ENCODE measurements around the gene TCF20. TPM values are rescaled to one million over a fixed set of nuclear protein-coding genes. Genes with fewer than 3 reads are reported as not detected.

Gene TCF20
- polyA plus RNA-seq, 3 donors from 2014 or later, result 0.12 to 2.4 (median 1.4) TPM

GRCh38 chr22:42271906-42272305 lies 1.5 kb upstream of the TCF20 start:
- no peaks in the 10 kb centered on the region for H3K9me3 Mint-ChIP-seq
- H3K27ac Mint-ChIP-seq, result peak overlapping the region in 1 of 6 donors; percentile 21

DNA sequence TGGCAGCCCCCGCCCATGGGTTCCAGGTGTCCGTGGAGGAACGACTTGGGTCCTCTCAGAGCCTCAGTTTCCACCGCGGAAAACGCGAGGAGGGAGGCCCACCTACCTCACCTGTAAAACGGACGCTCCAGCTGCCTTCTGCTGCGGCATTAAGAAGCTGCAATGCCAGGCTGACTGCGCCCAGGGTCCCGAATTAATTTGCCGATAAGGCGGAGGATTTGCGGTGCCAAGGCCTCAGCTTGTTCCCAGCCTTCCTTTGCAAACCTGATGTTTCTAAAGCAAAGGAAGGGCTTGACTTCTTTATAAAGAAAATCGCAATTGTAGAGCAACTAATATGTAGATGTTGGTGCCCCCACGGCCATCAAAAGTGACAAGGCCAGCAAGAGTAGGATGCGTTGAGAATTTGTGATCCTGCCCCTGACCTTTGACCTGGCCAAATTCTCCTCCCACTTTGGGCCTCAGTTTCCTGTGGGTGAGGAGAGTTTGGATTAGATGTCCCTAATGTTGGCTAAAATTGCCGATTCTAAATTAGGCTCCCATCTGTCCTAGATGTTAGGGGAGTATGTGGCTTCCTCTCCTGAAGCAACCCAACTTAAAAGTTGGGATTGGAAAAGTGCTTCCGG lies 849 bp upstream of the TCF20 start:
- Mint-ChIP-seq H3K27ac (peak overlapping the region in 3 of 6 donors; percentile 74 to 77 (median 76)), H3K9me3 (no peaks in the 10 kb centered on the region), H3K4me1 (peaks cover 15 to 21% of the 10 kb centered on the region in 2 donors), H3K36me3 (no peaks in the 10 kb centered on the region), H3K27me3 (ENCODE audit: low read depth in 3 of 3) (peaks cover 2 to 7% (median 3%) of the 10 kb centered on the region in 3 donors), H3K4me3 (peak overlapping the region; percentile 67 to 82 (median 81))
- no peak for DNase-seq

More at GRCh38 chr22:42271906-42272305, 1.5 kb upstream of the TCF20 start:
- no peak for DNase-seq
- Mint-ChIP-seq H3K4me1 (peaks cover 15 to 19% of the 10 kb centered on the region in 2 donors), H3K36me3 (no peaks in the 10 kb centered on the region), H3K4me3 (peak overlapping the region; percentile 21 to 82 (median 67)), H3K27me3 (ENCODE audit: low read depth in 3 of 3) (peaks cover 2 to 7% (median 3%) of the 10 kb centered on the region in 3 donors)

DNA sequence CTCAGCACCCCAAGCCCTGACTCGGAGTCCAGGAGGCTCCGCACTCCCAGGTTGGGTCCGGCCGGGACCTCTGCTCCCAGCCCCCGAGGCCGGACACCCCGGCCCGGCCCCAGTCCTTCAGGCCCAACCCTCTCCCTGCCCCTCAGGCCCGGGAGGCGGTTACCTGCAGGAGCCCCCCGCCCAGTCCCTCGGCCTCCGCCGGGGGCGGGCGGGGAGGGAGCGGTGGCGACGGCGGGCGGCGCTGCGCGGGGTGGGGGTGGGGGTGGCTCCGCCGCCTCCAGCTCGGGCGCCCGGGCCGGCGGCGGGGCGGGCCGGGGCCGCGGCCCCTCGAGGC lies 310 bp downstream of the TCF20 start:
- Mint-ChIP-seq H3K4me1 (peaks cover 26 to 32% of the 10 kb centered on the region in 2 donors), H3K36me3 (no peaks in the 10 kb centered on the region), H3K4me3 (peak overlapping the region; percentile 64 to 95 (median 92)), H3K27me3 (ENCODE audit: low read depth in 3 of 3) (peaks cover 2 to 7% (median 3%) of the 10 kb centered on the region in 3 donors), H3K9me3 (no peaks in the 10 kb centered on the region), H3K27ac (peak overlapping the region in 3 of 6 donors; percentile 28 to 67 (median 34))
- no peak for DNase-seq

DNA sequence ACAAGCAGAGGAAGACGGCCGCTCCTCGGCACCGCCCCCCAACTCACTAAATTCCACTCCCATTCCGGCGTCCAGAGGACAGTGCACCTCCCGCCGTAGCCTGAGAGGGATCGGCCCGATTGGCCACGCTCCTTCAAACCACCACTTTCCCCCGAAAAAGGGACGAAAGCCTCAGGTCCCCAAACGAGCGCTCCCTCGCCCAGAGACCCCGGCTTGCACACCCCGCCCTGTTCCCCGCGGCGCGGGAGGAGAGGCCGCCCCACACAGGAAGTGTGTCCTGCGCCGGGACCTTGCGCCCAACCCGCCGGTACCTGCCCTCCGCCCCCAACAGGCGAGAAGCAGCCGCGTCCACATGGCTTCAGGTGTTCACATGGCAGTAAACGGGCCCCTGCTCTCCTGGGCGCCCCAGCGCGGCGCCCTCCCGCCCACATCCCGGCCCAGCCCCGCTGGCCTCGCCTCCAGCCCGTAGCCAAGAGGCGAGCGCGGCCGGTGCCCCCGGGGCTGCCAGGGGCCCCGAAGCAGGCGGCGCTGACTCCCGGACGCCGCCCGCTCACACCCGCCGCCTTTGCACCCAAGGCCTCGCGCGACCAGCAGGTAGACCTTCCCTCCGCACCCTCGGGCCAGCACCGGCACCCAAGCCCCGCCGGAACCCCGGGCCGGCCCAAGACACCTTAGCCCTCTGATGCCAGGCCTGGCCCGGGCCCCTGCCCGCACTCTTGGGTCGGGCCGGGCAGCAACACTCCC lies 849 bp downstream of the TCF20 start:
- H3K9me3 Mint-ChIP-seq, result no peaks in the 10 kb centered on the region
- peak; percentile 53 to 57 (median 54) for DNase-seq
- H3K4me3 Mint-ChIP-seq, result peak overlapping the region; percentile 88 to 95 (median 92)
- H3K36me3 Mint-ChIP-seq, result no peaks in the 10 kb centered on the region
- H3K27ac Mint-ChIP-seq, result peak overlapping the region; percentile 85 to 93 (median 88)
- peaks cover 32 to 37% of the 10 kb centered on the region in 2 donors for H3K4me1 Mint-ChIP-seq
- peaks cover 2 to 8% (median 3%) of the 10 kb centered on the region in 3 donors for H3K27me3 Mint-ChIP-seq (ENCODE audit: low read depth in 3 of 3)

- H3K36me3 Mint-ChIP-seq, result no peaks in the 10 kb centered on the region
- H3K27me3 Mint-ChIP-seq (ENCODE audit: low read depth in 3 of 3), result peaks cover 2 to 8% (median 3%) of the 10 kb centered on the region in 3 donors
- peak overlapping the region; percentile 85 to 93 (median 88) for H3K27ac Mint-ChIP-seq
- H3K4me3 Mint-ChIP-seq, result peak overlapping the region; percentile 88 to 95 (median 92)
- H3K9me3 Mint-ChIP-seq, result no peaks in the 10 kb centered on the region
- DNase-seq, result no peak
- H3K4me1 Mint-ChIP-seq, result peaks cover 39 to 43% of the 10 kb centered on the region in 2 donors
Measured at GRCh38 chr22:42268852-42269410, 1.5 kb downstream of the TCF20 start.

- H3K36me3 Mint-ChIP-seq, result no peaks in the 10 kb centered on the region
- no peak for DNase-seq
- no peaks in the 10 kb centered on the region for H3K9me3 Mint-ChIP-seq
- H3K4me3 Mint-ChIP-seq, result no peak overlapping the region
- peaks cover 67 to 74% of the 10 kb centered on the region in 2 donors for H3K4me1 Mint-ChIP-seq
- H3K27me3 Mint-ChIP-seq (ENCODE audit: low read depth in 3 of 3), result peaks cover 0 to 8% (median 0%) of the 10 kb centered on the region in 3 donors
- no peak overlapping the region for H3K27ac Mint-ChIP-seq
Measured at GRCh38 chr22:42265321-42265720, 5.1 kb downstream of the TCF20 start.

DNA sequence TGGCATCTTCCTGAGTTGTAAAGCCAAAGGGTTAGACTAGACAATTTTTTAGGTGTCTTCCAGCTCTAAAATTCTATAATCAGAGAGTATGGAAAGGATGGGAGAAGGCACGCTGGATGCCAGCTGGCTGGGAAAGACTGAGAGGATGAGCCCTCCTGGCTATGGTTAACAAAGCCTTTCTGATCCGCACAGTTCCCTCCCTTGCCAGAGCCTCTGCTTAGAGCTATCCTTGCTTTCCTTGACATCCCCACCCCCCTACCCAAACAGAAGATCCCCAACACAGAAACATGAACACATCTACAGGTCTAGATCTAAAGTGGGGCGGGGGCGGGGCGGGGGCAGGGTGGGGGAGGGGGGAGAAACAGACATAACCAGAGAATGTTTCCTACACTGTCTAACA lies 6.5 kb downstream of the TCF20 start:
- Mint-ChIP-seq H3K4me3 (no peak overlapping the region), H3K9me3 (no peaks in the 10 kb centered on the region), H3K36me3 (no peaks in the 10 kb centered on the region), H3K27ac (no peak overlapping the region), H3K27me3 (ENCODE audit: low read depth in 3 of 3) (peaks cover 0 to 1% (median 0%) of the 10 kb centered on the region in 3 donors), H3K4me1 (peaks cover 75 to 82% of the 10 kb centered on the region in 2 donors)
- DNase-seq, result no peak

DNA sequence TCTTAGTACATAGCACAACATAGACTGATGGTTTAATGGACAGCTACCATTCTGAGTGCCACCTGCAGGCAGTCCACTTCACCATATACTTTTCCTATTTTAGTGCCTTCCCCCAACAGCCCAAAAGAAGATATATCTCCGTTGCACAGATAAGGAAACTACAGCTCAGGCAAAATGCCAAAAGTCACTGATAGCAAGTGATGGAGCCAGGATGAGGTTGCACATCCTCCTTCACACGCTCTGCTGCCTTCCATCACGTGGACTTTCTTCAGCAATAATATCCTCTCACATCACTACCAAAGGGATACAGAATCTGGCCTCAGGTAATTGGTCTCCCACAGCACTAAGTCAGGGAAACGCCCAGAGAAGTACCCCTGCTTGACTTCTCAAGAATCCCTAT lies 7.5 kb downstream of the TCF20 start:
- Mint-ChIP-seq H3K4me3 (peak overlapping the region in 1 of 5 donors; percentile 25), H3K27me3 (ENCODE audit: low read depth in 3 of 3) (peaks cover 0 to 1% (median 0%) of the 10 kb centered on the region in 3 donors), H3K4me1 (peaks cover 74 to 82% of the 10 kb centered on the region in 2 donors), H3K36me3 (no peaks in the 10 kb centered on the region), H3K9me3 (no peaks in the 10 kb centered on the region), H3K27ac (peak overlapping the region in 1 of 6 donors; percentile 13)
- no peak for DNase-seq

DNA sequence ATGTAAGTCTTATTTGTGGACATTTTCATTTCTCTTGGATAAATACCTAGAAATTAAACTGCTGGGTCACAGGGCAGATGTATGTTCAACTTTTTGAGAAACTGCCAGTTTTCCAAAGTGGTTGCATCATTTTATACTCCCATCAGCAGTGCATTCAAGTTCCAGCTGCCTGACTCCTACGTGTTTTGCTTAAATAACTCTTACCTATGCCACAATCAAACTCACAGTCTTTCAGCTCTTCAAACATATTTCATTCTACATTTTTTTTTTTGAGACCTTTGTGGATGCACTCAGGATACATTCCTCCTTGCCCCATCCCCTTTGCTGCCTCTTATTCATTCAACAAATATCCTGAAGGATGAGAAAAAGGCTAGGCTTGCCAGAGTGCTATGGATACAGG lies 9.2 kb downstream of the TCF20 start:
- Mint-ChIP-seq H3K4me1 (peaks cover 84 to 99% of the 10 kb centered on the region in 2 donors), H3K27me3 (ENCODE audit: low read depth in 3 of 3) (peaks cover 0 to 1% (median 0%) of the 10 kb centered on the region in 3 donors), H3K36me3 (no peaks in the 10 kb centered on the region), H3K9me3 (no peaks in the 10 kb centered on the region), H3K27ac (peak overlapping the region in 1 of 6 donors; percentile 2), H3K4me3 (no peak overlapping the region)
- DNase-seq, result no peak

DNA sequence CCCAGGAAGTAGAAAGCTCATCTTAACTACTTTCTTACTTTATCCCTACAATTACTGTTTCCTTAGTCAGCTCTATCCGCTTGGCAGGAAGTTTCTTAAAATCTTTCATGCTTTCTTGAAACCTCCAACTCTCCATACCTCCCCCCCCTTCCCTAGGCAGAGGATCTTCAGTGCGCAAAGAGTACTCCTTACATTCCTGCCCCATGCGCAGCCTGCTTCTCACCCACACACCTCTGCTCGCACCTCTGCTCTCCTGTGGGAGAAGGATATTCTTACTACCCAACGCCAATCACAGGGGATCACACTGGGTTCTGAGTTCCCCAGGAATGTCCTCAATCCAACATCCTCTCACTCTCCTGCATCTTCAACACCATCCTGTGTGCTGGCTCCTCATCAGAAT lies 12.3 kb downstream of the TCF20 start:
- Mint-ChIP-seq H3K27ac (peak overlapping the region in 4 of 6 donors; percentile 6 to 59 (median 22)), H3K4me1 (peaks cover 69 to 89% of the 10 kb centered on the region in 2 donors), H3K4me3 (no peak overlapping the region)

DNA sequence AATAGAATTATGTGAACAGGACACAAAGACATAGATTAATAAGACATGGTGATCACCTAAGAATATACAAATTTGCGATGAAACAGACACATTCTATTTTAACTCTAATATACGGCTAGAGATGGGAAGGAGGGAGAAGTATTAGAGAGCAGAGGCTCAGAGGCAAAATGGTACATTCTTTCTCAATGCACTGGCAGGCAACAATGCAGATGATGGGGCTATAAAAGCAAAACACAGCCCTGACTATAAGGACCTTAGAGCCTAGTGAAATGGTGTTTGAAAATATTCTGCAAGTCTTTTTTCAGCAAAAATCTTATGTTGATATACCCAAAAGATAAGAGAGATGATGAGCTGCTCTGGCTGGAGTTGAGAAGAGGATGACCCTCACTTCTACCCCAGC lies 13.1 kb downstream of the TCF20 start:
- H3K27me3 Mint-ChIP-seq (ENCODE audit: low read depth in 3 of 3), result no peaks in the 10 kb centered on the region
- no peaks in the 10 kb centered on the region for H3K9me3 Mint-ChIP-seq
- DNase-seq, result no peak
- H3K36me3 Mint-ChIP-seq, result no peaks in the 10 kb centered on the region
- H3K4me1 Mint-ChIP-seq, result peaks cover 63 to 85% of the 10 kb centered on the region in 2 donors
- no peak overlapping the region for H3K4me3 Mint-ChIP-seq
- H3K27ac Mint-ChIP-seq, result peak overlapping the region in 4 of 6 donors; percentile 2 to 59 (median 16)

More for the DNA sequence above, 12.3 kb downstream of the TCF20 start:
- Mint-ChIP-seq H3K27me3 (ENCODE audit: low read depth in 3 of 3) (no peaks in the 10 kb centered on the region), H3K9me3 (no peaks in the 10 kb centered on the region), H3K36me3 (no peaks in the 10 kb centered on the region)
- DNase-seq, result no peak

GRCh38 chr22:42256930-42257329 lies 13.5 kb downstream of the TCF20 start:
- Mint-ChIP-seq H3K36me3 (no peaks in the 10 kb centered on the region), H3K27ac (peak overlapping the region in 4 of 6 donors; percentile 5 to 59 (median 26)), H3K9me3 (no peaks in the 10 kb centered on the region), H3K4me1 (peaks cover 59 to 80% of the 10 kb centered on the region in 2 donors), H3K4me3 (peak overlapping the region in 2 of 5 donors; percentile 40 to 41), H3K27me3 (ENCODE audit: low read depth in 3 of 3) (no peaks in the 10 kb centered on the region)
- no peak for DNase-seq

DNA sequence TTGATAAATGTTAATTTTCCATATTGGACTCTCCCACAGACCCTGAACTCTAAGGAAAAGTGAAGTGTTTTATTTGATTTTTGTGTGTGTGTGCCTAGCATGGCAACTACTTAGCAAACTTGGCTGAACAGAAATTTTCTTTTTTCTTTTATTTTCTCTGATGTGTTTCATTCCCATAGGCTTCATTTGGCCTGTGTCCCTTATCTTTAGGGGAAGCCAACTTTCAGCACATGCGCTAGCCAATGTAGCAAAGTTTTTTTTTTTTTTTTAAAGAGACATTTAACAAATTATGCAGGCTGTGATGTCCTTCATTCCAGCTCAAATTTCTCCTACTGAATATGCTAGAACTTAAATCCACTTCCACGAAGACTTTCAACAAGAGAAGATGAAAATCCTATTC lies 14.2 kb downstream of the TCF20 start:
- peaks cover 57 to 74% of the 10 kb centered on the region in 2 donors for H3K4me1 Mint-ChIP-seq
- no peaks in the 10 kb centered on the region for H3K9me3 Mint-ChIP-seq

GRCh38 chr22:42249831-42250230 lies 20.6 kb downstream of the TCF20 start:
- H3K4me1 Mint-ChIP-seq, result peaks cover 37 to 57% of the 10 kb centered on the region in 2 donors
- no peak overlapping the region for H3K27ac Mint-ChIP-seq
- no peaks in the 10 kb centered on the region for H3K27me3 Mint-ChIP-seq (ENCODE audit: low read depth in 3 of 3)
- no peaks in the 10 kb centered on the region for H3K9me3 Mint-ChIP-seq
- DNase-seq, result no peak
- H3K4me3 Mint-ChIP-seq, result no peak overlapping the region
- peaks cover 0 to 5% (median 0%) of the 10 kb centered on the region in 3 donors for H3K36me3 Mint-ChIP-seq

More for the DNA sequence above, 14.2 kb downstream of the TCF20 start:
- Mint-ChIP-seq H3K27me3 (ENCODE audit: low read depth in 3 of 3) (no peaks in the 10 kb centered on the region), H3K27ac (peak overlapping the region in 2 of 6 donors; percentile 10 to 49), H3K36me3 (no peaks in the 10 kb centered on the region), H3K4me3 (no peak overlapping the region)
- DNase-seq, result no peak
